Astrocyte (in vitro differentiated cells and primary cell): ENCODE results near the gene ECM1. TPM values are rescaled to one million over a fixed set of nuclear protein-coding genes. Genes with fewer than 3 reads are reported as not detected.

Experiments
- DNase-seq: peaks from one replicate; pipeline ENCODE4 v3.0.0-alpha.2; 2010; ENCODE audit warnings: low read depth
- FAIRE-seq: peaks from 2 replicates; lab custom pipeline; 2011; peaks lifted over from hg19 to GRCh38; lab: Jason Lieb, UNC
- H2AFZ ChIP-seq: 2 replicates; pipeline ENCODE4 v1.6.0; 2012; ENCODE audit warnings: low read depth, low read length, inconsistent platforms
- H3K27ac ChIP-seq: 2 replicates; pipeline ENCODE4 v1.5.1; 2011; ENCODE audit warnings: low read depth, low read length, inconsistent platforms
- H3K27me3 ChIP-seq: 2 replicates; pipeline ENCODE4 v1.6.0; 2011; ENCODE audit warnings: low read length, inconsistent platforms; ENCODE audit not compliant: insufficient read depth
- H3K36me3 ChIP-seq: 2 replicates; pipeline ENCODE4 v1.5.1; 2011; ENCODE audit warnings: low read length, inconsistent platforms; ENCODE audit not compliant: insufficient read depth
- H3K4me1 ChIP-seq: 2 replicates; pipeline ENCODE4 v1.5.1; 2011; ENCODE audit warnings: low read length, inconsistent platforms; ENCODE audit not compliant: insufficient read depth
- H3K4me2 ChIP-seq: 2 replicates; pipeline ENCODE4 v1.6.0; 2012; ENCODE audit warnings: low read length, inconsistent platforms
- H3K4me3 ChIP-seq: 2 replicates; pipeline ENCODE4 v1.5.1; 2011; ENCODE audit warnings: low read depth, mild to moderate bottlenecking, low read length, inconsistent platforms; ENCODE audit not compliant: insufficient read depth
- H3K79me2 ChIP-seq: 2 replicates; pipeline ENCODE4 v1.6.0; 2012; ENCODE audit warnings: mild to moderate bottlenecking, low read length, inconsistent platforms; ENCODE audit not compliant: insufficient read depth
- H3K9ac ChIP-seq: 2 replicates; pipeline ENCODE4 v1.6.0; 2012; ENCODE audit warnings: mild to moderate bottlenecking, low read length, inconsistent platforms
- H3K9me3 ChIP-seq: 2 replicates; pipeline ENCODE4 v1.5.1; 2012; ENCODE audit warnings: low read depth, mild to moderate bottlenecking, low read length, inconsistent platforms; ENCODE audit not compliant: insufficient read depth
- H4K20me1 ChIP-seq: 2 replicates; pipeline ENCODE4 v1.6.0; 2012; ENCODE audit warnings: low read length, inconsistent platforms; ENCODE audit not compliant: insufficient read depth
- H3K27ac Mint-ChIP-seq: one replicate; pipeline ENCODE4 v1.8.0; 2021; ENCODE audit warnings: mild to moderate bottlenecking, mixed read lengths; ENCODE audit not compliant: unreplicated experiment
- H3K27me3 Mint-ChIP-seq: one replicate; pipeline ENCODE4 v1.8.0; 2021; ENCODE audit warnings: low read depth, mixed read lengths; ENCODE audit not compliant: unreplicated experiment
- H3K36me3 Mint-ChIP-seq: one replicate; pipeline ENCODE4 v1.8.0; 2021; ENCODE audit warnings: low read depth, mixed read lengths; ENCODE audit not compliant: unreplicated experiment
- H3K4me1 Mint-ChIP-seq: one replicate; pipeline ENCODE4 v1.8.0; 2021; ENCODE audit warnings: low read depth, mixed read lengths; ENCODE audit not compliant: unreplicated experiment
- H3K4me3 Mint-ChIP-seq: one replicate; pipeline ENCODE4 v1.8.0; 2021; ENCODE audit warnings: mild to moderate bottlenecking, moderate library complexity, mixed read lengths; ENCODE audit not compliant: unreplicated experiment
- H3K9me3 Mint-ChIP-seq: one replicate; pipeline ENCODE4 v1.8.0; 2021; ENCODE audit warnings: mild to moderate bottlenecking, mixed read lengths; ENCODE audit not compliant: unreplicated experiment
- CTCF ChIP-seq: IDR thresholded peaks from 2 replicates; pipeline ENCODE4 v1.5.1; 2011; ENCODE audit warnings: low read depth, mild to moderate bottlenecking, inconsistent platforms, low read length, moderate library complexity; ENCODE audit not compliant: insufficient read depth
- EZH2 ChIP-seq: IDR thresholded peaks from 2 replicates; pipeline ENCODE4 v1.6.1; 2012; ENCODE audit warnings: mild to moderate bottlenecking, low read length, inconsistent platforms; ENCODE audit not compliant: insufficient read depth
- total RNA-seq: library from RNA; stranded (reverse); gene quantifications from 2 replicates; pipeline ENCODE4 v1.2.1, GENCODE V29; 2021

Gene ECM1
- total RNA-seq, 1 donor from 2014 or later, result 26.0 TPM

- no peaks in the 10 kb centered on the region for H4K20me1 ChIP-seq
- DNase-seq (peak; percentile 15), FAIRE-seq (no peak)
- TF ChIP-seq EZH2, result no peak
- TF ChIP-seq CTCF, result no peak
- peak overlapping the region; percentile 86 for H3K4me3 Mint-ChIP-seq
- peaks cover 11% of the 10 kb centered on the region for H3K4me1 Mint-ChIP-seq
- H3K36me3 ChIP-seq, result no peaks in the 10 kb centered on the region
- peak overlapping the region; percentile 87 for H2AFZ ChIP-seq
- H3K9me3 ChIP-seq, result no peaks in the 10 kb centered on the region
- peak overlapping the region; percentile 81 for H3K9ac ChIP-seq
- peak overlapping the region; percentile 70 for H3K4me3 ChIP-seq
- peak overlapping the region; percentile 94 for H3K4me2 ChIP-seq
- peaks cover 4% of the 10 kb centered on the region for H3K4me1 ChIP-seq
- no peaks in the 10 kb centered on the region for H3K27me3 ChIP-seq
- H3K9me3 Mint-ChIP-seq, result no peaks in the 10 kb centered on the region
- H3K27me3 Mint-ChIP-seq, result no peaks in the 10 kb centered on the region
- peaks cover 13% of the 10 kb centered on the region for H3K36me3 Mint-ChIP-seq
- no peak overlapping the region for H3K27ac ChIP-seq
- H3K27ac Mint-ChIP-seq, result peak overlapping the region; percentile 86
- H3K79me2 ChIP-seq, result peaks cover 3% of the 10 kb centered on the region
These were observed 8.2 kb downstream of the ECM1 start for GRCh38 chr1:150516050-150516591.

GRCh38 chr1:150516616-150517015, 8.7 kb downstream of the ECM1 start:
- no peaks in the 10 kb centered on the region for H3K27me3 ChIP-seq
- Mint-ChIP-seq H3K36me3 (peaks cover 11% of the 10 kb centered on the region), H3K4me3 (peak overlapping the region; percentile 86), H3K27ac (no peak overlapping the region), H3K27me3 (no peaks in the 10 kb centered on the region), H3K9me3 (no peaks in the 10 kb centered on the region), H3K4me1 (peaks cover 11% of the 10 kb centered on the region)
- peak overlapping the region; percentile 94 for H3K4me2 ChIP-seq
- H3K9me3 ChIP-seq, result no peaks in the 10 kb centered on the region
- H3K9ac ChIP-seq, result peak overlapping the region; percentile 81
- peak overlapping the region; percentile 70 for H3K4me3 ChIP-seq
- DNase-seq (no peak), FAIRE-seq (no peak)
- no peak overlapping the region for H3K27ac ChIP-seq
- peak overlapping the region; percentile 59 for H2AFZ ChIP-seq
- H3K4me1 ChIP-seq, result peaks cover 4% of the 10 kb centered on the region
- TF ChIP-seq CTCF (no peak), EZH2 (no peak)
- H4K20me1 ChIP-seq, result no peaks in the 10 kb centered on the region
- peaks cover 3% of the 10 kb centered on the region for H3K79me2 ChIP-seq
- H3K36me3 ChIP-seq, result no peaks in the 10 kb centered on the region

GRCh38 chr1:150521196-150521968, 13.5 kb downstream of the ECM1 start:
- H3K27me3 Mint-ChIP-seq, result no peaks in the 10 kb centered on the region
- Histone ChIP-seq H3K79me2 (no peaks in the 10 kb centered on the region), H3K4me3 (no peak overlapping the region), H3K9ac (no peak overlapping the region), H3K4me1 (peaks cover 2% of the 10 kb centered on the region), H3K9me3 (no peaks in the 10 kb centered on the region), H3K27ac (no peak overlapping the region), H3K4me2 (no peak overlapping the region), H2AFZ (no peak overlapping the region), H3K27me3 (no peaks in the 10 kb centered on the region), H4K20me1 (no peaks in the 10 kb centered on the region), H3K36me3 (no peaks in the 10 kb centered on the region)
- TF ChIP-seq CTCF (no peak), EZH2 (no peak)
- no peak overlapping the region for H3K27ac Mint-ChIP-seq
- FAIRE-seq (no peak), DNase-seq (no peak)
- peaks cover 2% of the 10 kb centered on the region for H3K9me3 Mint-ChIP-seq
- H3K4me3 Mint-ChIP-seq, result no peak overlapping the region
- H3K36me3 Mint-ChIP-seq, result no peaks in the 10 kb centered on the region
- H3K4me1 Mint-ChIP-seq, result peaks cover 3% of the 10 kb centered on the region
